Right lobe of liver (tissue), 6 donors: ENCODE measurements around the gene ANAPC4. TPM values are rescaled to one million over a fixed set of nuclear protein-coding genes. Genes with fewer than 3 reads are reported as not detected.

Experiments
- ATAC-seq, 4 donors: fragments of 200-7000 bp; cut with Tn5 transposase; one replicate each; pipeline ENCODE4 v1.9.1; 2020; ENCODE audit warnings: mild to moderate bottlenecking in 4 of 4, moderate library complexity in 4 of 4
- DNase-seq, 3 donors: peaks; one replicate each; pipeline ENCODE4 v3.0.0-alpha.2; 2020
- H3K27ac ChIP-seq, 3 donors: fragments of 200-600 bp; one replicate each; pipeline ENCODE4 v1.8.0; 2022
- H3K27me3 ChIP-seq, 2 donors: fragments of 200-600 bp; one replicate each; pipeline ENCODE4 v1.8.0; 2022
- H3K36me3 ChIP-seq, 4 donors: fragments of 200-600 bp; sonication (generic) in 1 of 4; one replicate each; pipeline versions ENCODE4 v1.5.1 to v1.8.0; 2017 to 2022; ENCODE audit warnings: control low read depth in 1 of 4
- H3K4me1 ChIP-seq, 4 donors: fragments of 200-600 bp; sonication (generic) in 1 of 4; one replicate each; pipeline versions ENCODE4 v1.5.1 to v1.8.0; 2017 to 2022; ENCODE audit warnings: control low read depth in 1 of 4
- H3K4me3 ChIP-seq, 3 donors: fragments of 200-600 bp; one replicate each; pipeline ENCODE4 v1.8.0; 2022
- H3K9me3 ChIP-seq, 4 donors: fragments of 200-600 bp; sonication (generic) in 1 of 4; one replicate each; pipeline versions ENCODE4 v1.5.1 to v1.8.0; 2017 to 2022; ENCODE audit warnings: control low read depth in 1 of 4
- POLR2A ChIP-seq: fragments of 450-650 bp; IDR thresholded peaks from one replicate; pipeline ENCODE4 v1.6.1; 2017; ENCODE audit warnings: antibody characterized with exemption, mild to moderate bottlenecking
- WGBS: methylation state at CpG from one replicate; pipeline ENCODE4 v1.1.6; 2018; ENCODE audit warnings: low coverage, low lambda C conversion rate; ENCODE audit not compliant: insufficient coverage; ENCODE audit errors: missing lambda C conversion rate; 5-methylcytosine and 5-hydroxymethylcytosine counted together
- intact Hi-C, 2 donors: fragments of 100-400 bp; cut with DNase I; formaldehyde crosslinking; loops; one replicate each; pipeline versions ENCODE4 v1.11.2 to v1.14.1; 2022
- total RNA-seq, 6 experiments: library from RNA; depleted of rRNA in 2 of 6; stranded (reverse); fragments of >200 nt in 2 of 6; fragmentation: NEBNext Ultra II Directional in 3 of 6; extraction: Animal tissue kit (Norgen Biotek cat#: 25700) in 3 of 6; gene quantifications; one replicate each; pipeline versions ENCODE4 v1.1.0 to v1.2.4, GENCODE V29; 2016 to 2023
- TF ChIP-seq, protein P1 (sequence below), 4 donors: fragments of 200-600 bp in 3 of 4; fragments of 450-650 bp in 1 of 4; IDR thresholded peaks; one replicate each; pipeline versions ENCODE4 v1.5.1 to v1.8.0; 2016 to 2022; ENCODE audit warnings: antibody characterized with exemption in 4 of 4, mild to moderate bottlenecking in 2 of 4
- donor health status: DM: no; HTN: yes; CAD: no.
- donor health status: DM: no; HTN: no; CAD: no.
- donor health status: DM: no; HTN: no; CAD: no.
- donor health status: DM: no; HTN: yes; CAD: no.
- donor health status: DM: no; HTN: yes; CAD: no.

ANAPC4 gene
- total RNA-seq, 6 experiments from 2014 or later, result 7.2 to 13.9 (median 11.4) TPM

DNA sequence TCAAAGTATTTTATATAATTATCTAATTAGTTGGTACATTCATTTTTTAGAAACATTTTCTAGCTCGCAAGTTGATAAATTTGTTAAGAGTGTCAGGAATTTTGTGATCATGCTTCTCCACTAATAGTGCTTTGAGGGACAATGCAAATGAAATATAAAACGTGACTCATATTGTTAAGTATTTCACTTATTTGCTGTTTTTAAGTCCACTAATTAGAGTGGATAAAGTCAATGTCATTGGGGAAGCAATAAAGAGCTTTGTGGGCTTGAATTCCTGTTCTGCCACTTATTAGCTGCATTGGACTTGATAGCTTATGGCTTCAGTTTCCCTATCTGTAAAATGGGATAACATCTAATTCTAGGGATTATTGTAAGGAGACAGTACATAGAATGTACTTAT, 26.5 kb upstream of the ANAPC4 start:
- H3K4me3 ChIP-seq, result no peak overlapping the region
- H3K4me1 ChIP-seq, result no peaks in the 10 kb centered on the region
- H3K27ac ChIP-seq, result no peak overlapping the region
- H3K36me3 ChIP-seq, result peaks cover 0 to under 1% (median 0%) of the 10 kb centered on the region in 4 donors
- H3K9me3 ChIP-seq, result no peaks in the 10 kb centered on the region
- H3K27me3 ChIP-seq, result no peaks in the 10 kb centered on the region
- intact Hi-C loops, result no loop called here
- ATAC-seq (no peak), DNase-seq (no peak)
- no peak for TF ChIP-seq POLR2A
- TF ChIP-seq, protein P1, sequence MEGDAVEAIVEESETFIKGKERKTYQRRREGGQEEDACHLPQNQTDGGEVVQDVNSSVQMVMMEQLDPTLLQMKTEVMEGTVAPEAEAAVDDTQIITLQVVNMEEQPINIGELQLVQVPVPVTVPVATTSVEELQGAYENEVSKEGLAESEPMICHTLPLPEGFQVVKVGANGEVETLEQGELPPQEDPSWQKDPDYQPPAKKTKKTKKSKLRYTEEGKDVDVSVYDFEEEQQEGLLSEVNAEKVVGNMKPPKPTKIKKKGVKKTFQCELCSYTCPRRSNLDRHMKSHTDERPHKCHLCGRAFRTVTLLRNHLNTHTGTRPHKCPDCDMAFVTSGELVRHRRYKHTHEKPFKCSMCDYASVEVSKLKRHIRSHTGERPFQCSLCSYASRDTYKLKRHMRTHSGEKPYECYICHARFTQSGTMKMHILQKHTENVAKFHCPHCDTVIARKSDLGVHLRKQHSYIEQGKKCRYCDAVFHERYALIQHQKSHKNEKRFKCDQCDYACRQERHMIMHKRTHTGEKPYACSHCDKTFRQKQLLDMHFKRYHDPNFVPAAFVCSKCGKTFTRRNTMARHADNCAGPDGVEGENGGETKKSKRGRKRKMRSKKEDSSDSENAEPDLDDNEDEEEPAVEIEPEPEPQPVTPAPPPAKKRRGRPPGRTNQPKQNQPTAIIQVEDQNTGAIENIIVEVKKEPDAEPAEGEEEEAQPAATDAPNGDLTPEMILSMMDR (IDR thresholded peaks at IDR 0.05), result no peak
- WGBS, result 75% methylated on average over 2 of the region's 2 CpGs

DNA sequence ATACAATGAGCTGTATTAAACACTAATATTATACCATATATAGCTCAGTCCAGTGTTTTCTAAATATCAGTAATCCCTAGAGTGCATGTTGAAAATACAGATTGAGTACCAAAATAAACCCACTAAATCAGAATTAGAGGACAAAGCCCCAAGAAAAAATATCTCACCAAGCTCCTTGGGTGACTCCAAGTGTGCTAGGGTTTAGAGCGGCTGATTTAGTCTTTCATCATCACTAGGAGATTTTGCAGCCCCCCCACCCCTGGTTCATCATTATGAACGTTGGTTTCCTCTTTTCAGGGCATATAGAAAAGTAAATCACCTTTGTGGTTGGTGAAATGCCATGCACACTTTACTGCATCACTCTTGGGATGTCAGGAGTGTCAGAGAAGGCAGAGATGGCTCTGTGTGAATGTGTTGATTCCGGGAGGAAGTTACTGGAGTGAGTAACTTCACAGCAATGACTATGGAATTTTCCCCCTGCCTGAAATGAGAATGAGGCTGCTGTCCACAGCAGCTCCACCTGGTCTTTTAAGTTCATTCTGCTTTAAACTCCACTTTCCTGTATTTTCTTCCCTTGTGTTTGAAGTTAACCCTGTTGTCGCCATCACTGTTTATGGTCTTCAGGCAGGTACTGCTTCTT, 25.2 kb upstream of the ANAPC4 start:
- Histone ChIP-seq H3K27ac (no peak overlapping the region), H3K27me3 (no peaks in the 10 kb centered on the region), H3K36me3 (no peaks in the 10 kb centered on the region), H3K4me1 (no peaks in the 10 kb centered on the region), H3K4me3 (no peak overlapping the region), H3K9me3 (no peaks in the 10 kb centered on the region)
- ATAC-seq (no peak), DNase-seq (no peak)
- intact Hi-C loops, result no loop called here
- no peak for TF ChIP-seq POLR2A
- 80% methylated on average over 3 of the region's 4 CpGs for WGBS

DNA sequence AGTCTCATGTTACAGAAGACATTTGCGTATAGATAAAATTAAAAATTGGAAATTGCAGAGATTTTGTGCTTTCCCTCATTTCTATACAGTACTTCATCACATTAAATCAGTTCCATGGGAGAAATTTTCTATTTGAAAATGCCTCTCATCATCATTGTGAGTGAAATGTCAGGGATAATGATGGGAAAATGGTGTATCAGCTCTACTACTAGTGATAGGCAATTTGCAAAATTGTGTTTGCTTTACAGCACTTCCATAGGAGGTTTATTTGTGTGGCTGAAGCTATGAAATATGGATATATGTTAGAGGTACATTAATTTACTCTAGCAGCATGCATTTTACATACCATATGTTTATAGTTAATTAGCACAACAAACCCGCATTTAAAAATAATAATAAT, 21.0 kb upstream of the ANAPC4 start:
- TF ChIP-seq, protein P1 (IDR thresholded peaks at IDR 0.05), result no peak
- no peak for TF ChIP-seq POLR2A
- Histone ChIP-seq H3K27ac (no peak overlapping the region), H3K27me3 (no peaks in the 10 kb centered on the region), H3K4me3 (no peak overlapping the region), H3K4me1 (no peaks in the 10 kb centered on the region), H3K36me3 (no peaks in the 10 kb centered on the region), H3K9me3 (no peaks in the 10 kb centered on the region)
- no peak for ATAC-seq
- intact Hi-C loops, result no loop called here
- DNase-seq, result no peak
- 96% methylated on average over 2 of the region's 2 CpGs for WGBS

DNA sequence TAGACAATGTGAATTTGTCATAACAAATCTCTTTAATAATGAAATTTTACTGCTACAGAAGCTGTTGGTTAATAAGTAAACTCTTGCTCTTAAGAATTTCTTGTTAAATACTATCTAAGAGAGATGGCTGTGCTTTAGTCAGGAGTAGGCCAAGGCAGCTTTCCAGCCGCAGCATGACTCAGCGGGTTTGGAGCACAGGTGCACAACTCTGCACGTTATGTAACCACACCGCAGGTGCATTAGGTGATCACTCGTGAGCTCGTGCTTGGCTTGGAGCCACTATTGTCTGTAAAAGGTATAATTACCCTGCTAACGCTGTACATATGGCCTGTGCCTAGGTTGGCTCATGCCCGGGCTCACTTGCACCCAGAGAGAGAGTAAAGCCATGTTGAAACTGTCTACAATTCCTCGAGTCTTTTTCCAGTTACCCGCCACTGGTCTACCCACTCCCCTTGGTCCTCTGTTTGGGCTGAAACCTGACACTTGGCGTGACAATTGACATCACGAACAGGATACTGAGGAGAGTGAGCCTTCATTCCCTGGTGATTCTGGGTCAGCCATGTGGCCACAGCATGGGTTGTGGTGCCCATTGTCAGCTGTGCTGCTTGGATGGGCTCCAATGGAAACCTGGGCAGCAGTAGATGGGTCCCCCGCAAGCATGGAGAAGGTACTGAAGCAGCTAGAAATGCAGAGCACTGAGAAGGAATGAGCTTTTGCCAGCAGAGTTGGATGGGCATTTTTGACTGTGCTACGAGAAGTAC, 18.4 kb upstream of the ANAPC4 start:
- DNase-seq, result no peak
- H3K9me3 ChIP-seq, result no peaks in the 10 kb centered on the region
- H3K4me3 ChIP-seq, result no peak overlapping the region
- no peak for TF ChIP-seq POLR2A
- TF ChIP-seq, protein P1 (IDR thresholded peaks at IDR 0.05), result no peak
- ATAC-seq, result no peak
- 70% methylated on average over 5 of the region's 14 CpGs for WGBS
- H3K36me3 ChIP-seq, result no peaks in the 10 kb centered on the region
- H3K27me3 ChIP-seq, result no peaks in the 10 kb centered on the region
- intact Hi-C loops, result no loop called here
- H3K27ac ChIP-seq, result no peak overlapping the region
- no peaks in the 10 kb centered on the region for H3K4me1 ChIP-seq

DNA sequence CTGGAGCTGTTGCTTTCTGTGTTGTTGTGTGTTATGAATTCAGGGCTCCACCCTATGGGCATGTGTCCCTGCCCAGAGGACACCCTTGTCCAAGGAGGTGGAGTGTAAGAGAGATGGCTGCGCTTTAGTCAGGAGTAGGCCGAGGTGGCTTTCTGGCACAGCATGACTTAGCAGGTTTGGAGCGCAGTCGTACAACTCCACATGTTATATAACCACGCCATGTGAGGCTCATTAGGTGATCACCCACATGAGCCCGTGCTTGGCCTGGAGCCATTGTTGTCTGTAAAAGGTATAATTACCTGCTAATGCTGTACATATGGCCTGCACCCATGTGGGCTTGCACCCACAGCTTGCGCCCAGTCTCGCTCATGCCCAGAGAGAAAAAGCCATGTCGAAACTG, 15.8 kb upstream of the ANAPC4 start:
- no peaks in the 10 kb centered on the region for H3K4me1 ChIP-seq
- WGBS, result 100% methylated on average over 3 of the region's 9 CpGs
- H3K36me3 ChIP-seq, result no peaks in the 10 kb centered on the region
- intact Hi-C loops, result no loop called here
- no peak for DNase-seq
- H3K27me3 ChIP-seq, result no peaks in the 10 kb centered on the region
- TF ChIP-seq POLR2A, result no peak
- TF ChIP-seq, protein P1 (IDR thresholded peaks at IDR 0.05), result no peak
- no peak overlapping the region for H3K4me3 ChIP-seq
- H3K9me3 ChIP-seq, result no peaks in the 10 kb centered on the region
- no peak overlapping the region for H3K27ac ChIP-seq
- no peak for ATAC-seq
